Measurements from ENCODE around the gene AIF1L. TPM values are rescaled to one million over a fixed set of nuclear protein-coding genes. Genes with fewer than 3 reads are reported as not detected.

AIF1L gene
- total RNA-seq, 1 donor from 2014 or later: 72.5 TPM

GRCh38 chr9:131142160-131142559, 45.8 kb downstream of the AIF1L start:
- H3K27me3 Mint-ChIP-seq: no peaks in the 10 kb centered on the region
- no peak overlapping the region for H3K27ac Mint-ChIP-seq
- no peak for DNase-seq (ENCODE audit: low spot score, unreplicated experiment)
- H3K4me1 Mint-ChIP-seq (ENCODE audit: low read depth): no peaks in the 10 kb centered on the region
- H3K4me3 Mint-ChIP-seq (ENCODE audit: low read depth): no peak overlapping the region
- H3K36me3 Mint-ChIP-seq (ENCODE audit: insufficient read depth): peaks cover 22% of the 10 kb centered on the region
- H3K9me3 Mint-ChIP-seq (ENCODE audit: low read depth): no peaks in the 10 kb centered on the region
- TF ChIP-seq, protein P1, sequence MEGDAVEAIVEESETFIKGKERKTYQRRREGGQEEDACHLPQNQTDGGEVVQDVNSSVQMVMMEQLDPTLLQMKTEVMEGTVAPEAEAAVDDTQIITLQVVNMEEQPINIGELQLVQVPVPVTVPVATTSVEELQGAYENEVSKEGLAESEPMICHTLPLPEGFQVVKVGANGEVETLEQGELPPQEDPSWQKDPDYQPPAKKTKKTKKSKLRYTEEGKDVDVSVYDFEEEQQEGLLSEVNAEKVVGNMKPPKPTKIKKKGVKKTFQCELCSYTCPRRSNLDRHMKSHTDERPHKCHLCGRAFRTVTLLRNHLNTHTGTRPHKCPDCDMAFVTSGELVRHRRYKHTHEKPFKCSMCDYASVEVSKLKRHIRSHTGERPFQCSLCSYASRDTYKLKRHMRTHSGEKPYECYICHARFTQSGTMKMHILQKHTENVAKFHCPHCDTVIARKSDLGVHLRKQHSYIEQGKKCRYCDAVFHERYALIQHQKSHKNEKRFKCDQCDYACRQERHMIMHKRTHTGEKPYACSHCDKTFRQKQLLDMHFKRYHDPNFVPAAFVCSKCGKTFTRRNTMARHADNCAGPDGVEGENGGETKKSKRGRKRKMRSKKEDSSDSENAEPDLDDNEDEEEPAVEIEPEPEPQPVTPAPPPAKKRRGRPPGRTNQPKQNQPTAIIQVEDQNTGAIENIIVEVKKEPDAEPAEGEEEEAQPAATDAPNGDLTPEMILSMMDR (IDR thresholded peaks at IDR 0.05; ENCODE audit: unreplicated experiment): no peak

DNA sequence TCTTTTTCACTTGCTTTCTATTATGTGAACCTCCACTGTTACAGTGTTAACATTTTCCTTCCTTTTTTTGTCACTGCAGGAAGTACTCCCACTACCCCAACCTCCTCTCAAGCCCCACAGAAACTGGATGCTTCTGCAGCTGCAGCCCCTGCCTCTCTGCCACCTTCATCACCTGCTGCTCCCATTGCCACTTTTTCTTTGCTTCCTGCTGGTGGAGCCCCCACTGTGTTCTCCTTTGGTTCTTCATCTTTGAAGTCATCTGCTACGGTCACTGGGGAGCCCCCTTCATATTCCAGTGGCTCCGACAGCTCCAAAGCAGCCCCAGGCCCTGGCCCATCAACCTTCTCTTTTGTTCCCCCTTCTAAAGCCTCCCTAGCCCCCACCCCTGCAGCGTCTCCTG, 47.9 kb downstream of the AIF1L start:
- no peaks in the 10 kb centered on the region for H3K4me1 Mint-ChIP-seq (ENCODE audit: low read depth)
- no peaks in the 10 kb centered on the region for H3K27me3 Mint-ChIP-seq
- no peaks in the 10 kb centered on the region for H3K9me3 Mint-ChIP-seq (ENCODE audit: low read depth)
- no peak for DNase-seq (ENCODE audit: low spot score, unreplicated experiment)
- TF ChIP-seq, protein P1 (IDR thresholded peaks at IDR 0.05; ENCODE audit: unreplicated experiment): no peak
- H3K27ac Mint-ChIP-seq: no peak overlapping the region
- no peak overlapping the region for H3K4me3 Mint-ChIP-seq (ENCODE audit: low read depth)
- peaks cover 26% of the 10 kb centered on the region for H3K36me3 Mint-ChIP-seq (ENCODE audit: insufficient read depth)

DNA sequence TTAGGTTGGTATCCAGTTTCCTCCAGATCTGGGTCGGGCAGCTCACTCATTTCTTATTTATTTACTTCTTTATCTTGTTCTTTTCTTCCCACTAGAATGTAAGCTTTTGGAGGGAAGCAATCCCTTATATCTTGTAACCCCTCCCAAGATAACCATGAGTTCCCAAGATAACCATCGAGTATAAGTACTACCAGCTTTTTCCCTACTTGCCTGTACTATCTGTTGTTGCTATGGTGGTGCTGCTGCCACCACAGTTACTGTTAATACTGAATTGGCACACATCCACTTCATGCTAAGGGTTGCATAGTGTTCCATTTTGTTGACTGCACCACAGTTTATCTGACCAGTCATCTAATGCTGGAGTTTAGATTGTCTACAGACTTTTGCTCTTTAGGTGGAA, 48.9 kb downstream of the AIF1L start:
- TF ChIP-seq, protein P1 (IDR thresholded peaks at IDR 0.05; ENCODE audit: unreplicated experiment): no peak
- H3K36me3 Mint-ChIP-seq (ENCODE audit: insufficient read depth): peaks cover 31% of the 10 kb centered on the region
- H3K4me1 Mint-ChIP-seq (ENCODE audit: low read depth): no peaks in the 10 kb centered on the region
- no peak for DNase-seq (ENCODE audit: low spot score, unreplicated experiment)
- H3K4me3 Mint-ChIP-seq (ENCODE audit: low read depth): no peak overlapping the region
- no peaks in the 10 kb centered on the region for H3K9me3 Mint-ChIP-seq (ENCODE audit: low read depth)
- H3K27me3 Mint-ChIP-seq: no peaks in the 10 kb centered on the region
- H3K27ac Mint-ChIP-seq: no peak overlapping the region

- H3K36me3 Mint-ChIP-seq (ENCODE audit: insufficient read depth): peaks cover 31% of the 10 kb centered on the region
- no peak overlapping the region for H3K27ac Mint-ChIP-seq
- no peaks in the 10 kb centered on the region for H3K9me3 Mint-ChIP-seq (ENCODE audit: low read depth)
- H3K4me3 Mint-ChIP-seq (ENCODE audit: low read depth): no peak overlapping the region
- H3K4me1 Mint-ChIP-seq (ENCODE audit: low read depth): no peaks in the 10 kb centered on the region
- no peaks in the 10 kb centered on the region for H3K27me3 Mint-ChIP-seq
- TF ChIP-seq, protein P1 (IDR thresholded peaks at IDR 0.05; ENCODE audit: unreplicated experiment): no peak
- no peak for DNase-seq (ENCODE audit: low spot score, unreplicated experiment)
Observed at GRCh38 chr9:131146186-131146585, 49.9 kb downstream of the AIF1L start.

DNA sequence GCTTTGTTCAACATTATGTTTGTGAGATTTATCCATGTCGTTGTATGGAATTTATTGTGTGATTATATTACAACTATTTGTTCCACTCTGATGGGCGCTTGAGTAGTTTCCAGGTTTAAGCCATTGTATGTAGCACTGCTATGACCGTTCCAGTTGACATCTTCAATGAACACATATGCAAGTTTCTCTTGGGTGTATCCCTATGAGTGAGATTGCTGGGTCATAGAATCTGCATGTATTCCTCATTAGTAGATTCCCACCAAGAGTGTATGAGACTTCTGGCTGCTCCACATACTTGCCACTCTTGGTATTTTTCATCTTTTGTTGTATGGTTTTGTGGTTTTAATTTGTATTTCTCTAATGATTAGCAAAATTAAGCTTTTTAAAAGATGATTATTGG, 51.9 kb downstream of the AIF1L start:
- no peaks in the 10 kb centered on the region for H3K9me3 Mint-ChIP-seq (ENCODE audit: low read depth)
- no peak for DNase-seq (ENCODE audit: low spot score, unreplicated experiment)
- H3K27ac Mint-ChIP-seq: no peak overlapping the region
- H3K4me1 Mint-ChIP-seq (ENCODE audit: low read depth): no peaks in the 10 kb centered on the region
- TF ChIP-seq, protein P1 (IDR thresholded peaks at IDR 0.05; ENCODE audit: unreplicated experiment): no peak
- H3K27me3 Mint-ChIP-seq: no peaks in the 10 kb centered on the region
- no peak overlapping the region for H3K4me3 Mint-ChIP-seq (ENCODE audit: low read depth)
- H3K36me3 Mint-ChIP-seq (ENCODE audit: insufficient read depth): peaks cover 33% of the 10 kb centered on the region
